ENCODE measurements around the gene PTPRT. TPM values are rescaled to one million over a fixed set of nuclear protein-coding genes. Genes with fewer than 3 reads are reported as not detected.
A peak's percentile ranks its signal among the peaks of the same experiment; 100 is the strongest.

Gene PTPRT
- total and polyA plus RNA-seq, 2 of the 13 experiments (the other 11 are each of a cell fraction or from before 2014, with no cell fraction given): under 0.01 to 0.09 TPM

GRCh38 chr20:42901689-42902440, 287.8 kb downstream of the PTPRT start (continued):
- TF ChIP-seq ZBTB40 (IDR thresholded peaks at IDR 0.05) (peak; percentile 92), ZBTB40 (CRISPR knock-in tag; IDR thresholded peaks at IDR 0.05) (peak; percentile 99), ZFP41 (CRISPR knock-in tag; IDR thresholded peaks at IDR 0.05; ENCODE audit: borderline replicate concordance) (no peak), ZNF761 (CRISPR knock-in tag; conservative IDR thresholded peaks at IDR 0.05) (no peak), ZNF207 (IDR thresholded peaks at IDR 0.05; ENCODE audit: borderline replicate concordance) (no peak), FOXK2 (IDR thresholded peaks at IDR 0.05) (no peak), TBP (CRISPR knock-in tag; IDR thresholded peaks at IDR 0.05) (no peak), ZNF788 (CRISPR knock-in tag; IDR thresholded peaks at IDR 0.05; ENCODE audit: borderline replicate concordance) (no peak; the same call in 1 of the 2 replicates), PLSCR1 (CRISPR knock-in tag; IDR thresholded peaks at IDR 0.05; ENCODE audit: borderline replicate concordance) (no peak), THRA (CRISPR knock-in tag; IDR thresholded peaks at IDR 0.05; ENCODE audit: borderline replicate concordance) (0 out of 2 replicates have a peak, but pooled peaks have one; percentile 8), HNRNPLL (IDR thresholded peaks at IDR 0.05; ENCODE audit: low read depth, low read length, poor library complexity, severe bottlenecking) (no peak), TBL1XR1 (IDR thresholded peaks at IDR 0.05; ENCODE audit: borderline replicate concordance, low read length, partially characterized antibody) (no peak), NCOR1 (IDR thresholded peaks at IDR 0.05; ENCODE audit: borderline replicate concordance, low read length) (peak; percentile 58; the same call in 1 of the 2 replicates), HNRNPH1 (optimal IDR thresholded peaks at IDR 0.05; ENCODE audit: low read depth, low read length) (no peak), HNRNPK (IDR thresholded peaks at IDR 0.05; ENCODE audit: low read depth, low read length, poor library complexity, severe bottlenecking) (no peak)
